GM10847 (cell line): ENCODE data around the gene LRRC8D.

ENCODE experiments used
- POLR2A ChIP-seq: IDR thresholded peaks from 2 replicates; pipeline ENCODE4 v1.6.1; 2011; ENCODE audit not compliant: insufficient read length; ENCODE audit errors: extremely low read depth

Gene LRRC8D

GRCh38 chr1:89955311-89956205 is 134.7 kb downstream of the LRRC8D start:
- TF ChIP-seq POLR2A: no peak

- no peak for TF ChIP-seq POLR2A
Observed at GRCh38 chr1:89957107-89957506, 136.3 kb downstream of the LRRC8D start.

GRCh38 chr1:89958851-89959654 is 138.2 kb downstream of the LRRC8D start:
- TF ChIP-seq POLR2A: no peak

- TF ChIP-seq POLR2A: no peak
Observed at GRCh38 chr1:89959719-89960118, 138.9 kb downstream of the LRRC8D start.

GRCh38 chr1:89962024-89962741 is 141.4 kb downstream of the LRRC8D start:
- TF ChIP-seq POLR2A: no peak

GRCh38 chr1:89962742-89963075 is 141.9 kb downstream of the LRRC8D start:
- TF ChIP-seq POLR2A: no peak

GRCh38 chr1:89965193-89965768 is 144.4 kb downstream of the LRRC8D start:
- TF ChIP-seq POLR2A: no peak

GRCh38 chr1:89966656-89967055 is 145.8 kb downstream of the LRRC8D start:
- TF ChIP-seq POLR2A: no peak

GRCh38 chr1:89971600-89971999 is 150.8 kb downstream of the LRRC8D start:
- no peak for TF ChIP-seq POLR2A

- TF ChIP-seq POLR2A: no peak
Observed at GRCh38 chr1:89972024-89972423, 151.2 kb downstream of the LRRC8D start.

- TF ChIP-seq POLR2A: no peak
Observed at GRCh38 chr1:89973471-89974127, 152.8 kb downstream of the LRRC8D start.

GRCh38 chr1:89974256-89974655 is 153.4 kb downstream of the LRRC8D start:
- TF ChIP-seq POLR2A: no peak

GRCh38 chr1:89974696-89975470 is 154.1 kb downstream of the LRRC8D start:
- TF ChIP-seq POLR2A: no peak

- no peak for TF ChIP-seq POLR2A
Observed at GRCh38 chr1:89975540-89976125, 154.8 kb downstream of the LRRC8D start.
